SJCRH30 (cell line): ENCODE results near the gene TNFRSF21. TPM values are rescaled to one million over a fixed set of nuclear protein-coding genes. Genes with fewer than 3 reads are reported as not detected.

Experiments
- DNase-seq, 2 experiments: peaks; one replicate each; pipeline ENCODE4 v3.0.0-alpha.2; 2015 to 2020
- H3K27ac ChIP-seq: fragments of 250-450 bp; sonication (Bioruptor Pico); 2 replicates; pipeline ENCODE4 v1.5.1; 2020; ENCODE audit warnings: mild to moderate bottlenecking, moderate library complexity
- H3K27me3 ChIP-seq: fragments of 250-450 bp; sonication (Bioruptor Pico); 2 replicates; pipeline ENCODE4 v1.5.1; 2020; ENCODE audit warnings: mild to moderate bottlenecking, moderate library complexity
- H3K36me3 ChIP-seq: fragments of 250-450 bp; sonication (Bioruptor Pico); 2 replicates; pipeline ENCODE4 v1.5.1; 2020; ENCODE audit warnings: mild to moderate bottlenecking, moderate library complexity
- H3K4me1 ChIP-seq: fragments of 250-450 bp; sonication (Bioruptor Pico); 2 replicates; pipeline ENCODE4 v1.5.1; 2020; ENCODE audit warnings: mild to moderate bottlenecking, moderate library complexity
- H3K4me3 ChIP-seq: fragments of 250-450 bp; sonication (Bioruptor Pico); 2 replicates; pipeline ENCODE4 v1.5.1; 2020; ENCODE audit warnings: mild to moderate bottlenecking, moderate library complexity
- H3K9me3 ChIP-seq: fragments of 250-450 bp; sonication (Bioruptor Pico); replicated peaks from 2 replicates; pipeline ENCODE4 v1.5.1; 2020; ENCODE audit warnings: mild to moderate bottlenecking, moderate library complexity
- total RNA-seq: library from RNA; depleted of rRNA; stranded (reverse); fragments of >200 nt; shearing (Covaris generic); gene quantifications from 2 replicates; pipeline ENCODE4 v1.2.3, GENCODE V29; 2014; rRNA removed

Gene TNFRSF21
- total RNA-seq, 1 experiment from 2014 or later = 25.1 TPM

GRCh38 chr6:47187893-47188587, 121.7 kb downstream of the TNFRSF21 start:
- no peak for DNase-seq
- Histone ChIP-seq H3K36me3 (no peaks in the 10 kb centered on the region), H3K27me3 (no peaks in the 10 kb centered on the region), H3K9me3 (no peaks in the 10 kb centered on the region), H3K4me3 (no peak overlapping the region), H3K4me1 (no peaks in the 10 kb centered on the region; the same call in 1 of the 2 replicates), H3K27ac (no peak overlapping the region)

GRCh38 chr6:47187113-47187512, 122.6 kb downstream of the TNFRSF21 start:
- no peaks in the 10 kb centered on the region; the same call in 1 of the 2 replicates for H3K4me1 ChIP-seq
- DNase-seq = no peak

GRCh38 chr6:47182291-47182957, 127.3 kb downstream of the TNFRSF21 start:
- Histone ChIP-seq H3K4me1 (peaks cover 22% of the 10 kb centered on the region), H3K27me3 (no peaks in the 10 kb centered on the region), H3K36me3 (no peaks in the 10 kb centered on the region), H3K4me3 (no peak overlapping the region), H3K9me3 (no peaks in the 10 kb centered on the region), H3K27ac (no peak overlapping the region)
- no peak for DNase-seq

More at GRCh38 chr6:47187113-47187512, 122.6 kb downstream of the TNFRSF21 start:
- Histone ChIP-seq H3K27ac (no peak overlapping the region), H3K4me3 (no peak overlapping the region), H3K36me3 (no peaks in the 10 kb centered on the region), H3K9me3 (no peaks in the 10 kb centered on the region), H3K27me3 (no peaks in the 10 kb centered on the region)

- Histone ChIP-seq H3K27me3 (no peaks in the 10 kb centered on the region), H3K36me3 (no peaks in the 10 kb centered on the region), H3K27ac (no peak overlapping the region), H3K4me3 (no peak overlapping the region), H3K9me3 (no peaks in the 10 kb centered on the region), H3K4me1 (peaks cover 22% of the 10 kb centered on the region)
- DNase-seq = no peak
Measured at GRCh38 chr6:47181681-47182080, 128.0 kb downstream of the TNFRSF21 start.

Other genes starting within 250 kb of the TNFRSF21 start
- gene CD2AP, start 167.9 kb upstream of the TNFRSF21 start, total RNA-seq = 11.2 and 11.6 TPM in 2 replicates